ENCODE data around the gene ACE. TPM values are rescaled to one million over a fixed set of nuclear protein-coding genes. Genes with fewer than 3 reads are reported as not detected.

The ACE gene
- total RNA-seq, 1 experiment from 2014 or later, result 0.76 TPM

- BruUV-seq (replicated peaks), result no TSS peak
- Histone ChIP-seq H4K20me1 (ENCODE audit: insufficient read depth) (0 out of 2 replicates have a peak, but pooled peaks cover 1% of the 10 kb centered on the region), H3K9me2 (ENCODE audit: insufficient read depth) (no peaks in the 10 kb centered on the region), H3K4me3 (no peak overlapping the region), H2AFZ (no peak overlapping the region), H3K4me1 (replicated peaks; ENCODE audit: insufficient read depth) (no peaks in the 10 kb centered on the region), H3K27me3 (ENCODE audit: insufficient read depth, low read depth) (peaks cover 35% of the 10 kb centered on the region), H3K36me3 (ENCODE audit: low read depth) (no peaks in the 10 kb centered on the region), H3K79me2 (ENCODE audit: low read depth) (no peaks in the 10 kb centered on the region), H3K27ac (no peak overlapping the region), H3F3A (ENCODE audit: insufficient read depth, low read depth) (no peaks in the 10 kb centered on the region), H3K4me2 (no peak overlapping the region), H3K9me3 (ENCODE audit: insufficient read depth, low read depth) (no peaks in the 10 kb centered on the region)
- no peak for DNase-seq
- ChIA-PET POLR2A (ENCODE audit: unreplicated experiment) (no interaction called here), CTCF (no interaction called here)
- TF ChIP-seq EZH2 (IDR thresholded peaks at IDR 0.05; ENCODE audit: low read depth) (no peak), CTCF (conservative IDR thresholded peaks at IDR 0.05) (no peak)
- intact Hi-C loops (cut with micrococcal nuclease; ENCODE audit: unreplicated experiment), result no loop called here
These were observed 53.7 kb downstream of the ACE start for GRCh38 chr17:63530557-63531021.

GRCh38 chr17:63531022-63531965 lies 54.4 kb downstream of the ACE start:
- intact Hi-C loops (cut with micrococcal nuclease; ENCODE audit: unreplicated experiment), result no loop called here
- H3K79me2 ChIP-seq (ENCODE audit: low read depth), result no peaks in the 10 kb centered on the region
- TF ChIP-seq EZH2 (IDR thresholded peaks at IDR 0.05; ENCODE audit: low read depth), result no peak
- TF ChIP-seq CTCF (conservative IDR thresholded peaks at IDR 0.05), result no peak
- no peak overlapping the region for H3K27ac ChIP-seq
- H3K36me3 ChIP-seq (ENCODE audit: low read depth), result no peaks in the 10 kb centered on the region
- H3F3A ChIP-seq (ENCODE audit: insufficient read depth, low read depth), result no peaks in the 10 kb centered on the region
- no peaks in the 10 kb centered on the region for H3K9me2 ChIP-seq (ENCODE audit: insufficient read depth)
- no peak overlapping the region for H3K4me3 ChIP-seq
- CTCF ChIA-PET, result no interaction called here
- H3K9me3 ChIP-seq (ENCODE audit: insufficient read depth, low read depth), result no peaks in the 10 kb centered on the region
- no peaks in the 10 kb centered on the region for H4K20me1 ChIP-seq (ENCODE audit: insufficient read depth)
- H3K4me2 ChIP-seq, result no peak overlapping the region
- peaks cover 28% of the 10 kb centered on the region for H3K27me3 ChIP-seq (ENCODE audit: insufficient read depth, low read depth)
- no peaks in the 10 kb centered on the region for H3K4me1 ChIP-seq (replicated peaks; ENCODE audit: insufficient read depth)
- POLR2A ChIA-PET (ENCODE audit: unreplicated experiment), result no interaction called here
- DNase-seq, result no peak
- BruUV-seq (replicated peaks), result no TSS peak
- no peak overlapping the region for H2AFZ ChIP-seq

- TF ChIP-seq CTCF (conservative IDR thresholded peaks at IDR 0.05), result no peak
- no peak for TF ChIP-seq EZH2 (IDR thresholded peaks at IDR 0.05; ENCODE audit: low read depth)
- H3K4me2 ChIP-seq, result no peak overlapping the region
- DNase-seq, result no peak
- no peaks in the 10 kb centered on the region for H3F3A ChIP-seq (ENCODE audit: insufficient read depth, low read depth)
- H3K4me3 ChIP-seq, result no peak overlapping the region
- H3K36me3 ChIP-seq (ENCODE audit: low read depth), result no peaks in the 10 kb centered on the region
- no peaks in the 10 kb centered on the region for H3K4me1 ChIP-seq (replicated peaks; ENCODE audit: insufficient read depth)
- POLR2A ChIA-PET (ENCODE audit: unreplicated experiment), result no interaction called here
- peaks cover 7% of the 10 kb centered on the region for H3K27me3 ChIP-seq (ENCODE audit: insufficient read depth, low read depth)
- no peaks in the 10 kb centered on the region for H4K20me1 ChIP-seq (ENCODE audit: insufficient read depth)
- H3K27ac ChIP-seq, result no peak overlapping the region
- intact Hi-C loops (cut with micrococcal nuclease; ENCODE audit: unreplicated experiment), result no loop called here
- H3K9me2 ChIP-seq (ENCODE audit: insufficient read depth), result no peaks in the 10 kb centered on the region
- CTCF ChIA-PET, result no interaction called here
- H2AFZ ChIP-seq, result no peak overlapping the region
- BruUV-seq (replicated peaks), result no TSS peak
- H3K9me3 ChIP-seq (ENCODE audit: insufficient read depth, low read depth), result no peaks in the 10 kb centered on the region
- H3K79me2 ChIP-seq (ENCODE audit: low read depth), result no peaks in the 10 kb centered on the region
These were observed 56.7 kb downstream of the ACE start for GRCh38 chr17:63533433-63534077.
